Measurements from ENCODE around the gene FOSL1. TPM values are rescaled to one million over a fixed set of nuclear protein-coding genes. Genes with fewer than 3 reads are reported as not detected.

The FOSL1 gene
- total and polyA plus RNA-seq, 11 donors: 0.22 to 48.1 (median 1.5) TPM

DNA sequence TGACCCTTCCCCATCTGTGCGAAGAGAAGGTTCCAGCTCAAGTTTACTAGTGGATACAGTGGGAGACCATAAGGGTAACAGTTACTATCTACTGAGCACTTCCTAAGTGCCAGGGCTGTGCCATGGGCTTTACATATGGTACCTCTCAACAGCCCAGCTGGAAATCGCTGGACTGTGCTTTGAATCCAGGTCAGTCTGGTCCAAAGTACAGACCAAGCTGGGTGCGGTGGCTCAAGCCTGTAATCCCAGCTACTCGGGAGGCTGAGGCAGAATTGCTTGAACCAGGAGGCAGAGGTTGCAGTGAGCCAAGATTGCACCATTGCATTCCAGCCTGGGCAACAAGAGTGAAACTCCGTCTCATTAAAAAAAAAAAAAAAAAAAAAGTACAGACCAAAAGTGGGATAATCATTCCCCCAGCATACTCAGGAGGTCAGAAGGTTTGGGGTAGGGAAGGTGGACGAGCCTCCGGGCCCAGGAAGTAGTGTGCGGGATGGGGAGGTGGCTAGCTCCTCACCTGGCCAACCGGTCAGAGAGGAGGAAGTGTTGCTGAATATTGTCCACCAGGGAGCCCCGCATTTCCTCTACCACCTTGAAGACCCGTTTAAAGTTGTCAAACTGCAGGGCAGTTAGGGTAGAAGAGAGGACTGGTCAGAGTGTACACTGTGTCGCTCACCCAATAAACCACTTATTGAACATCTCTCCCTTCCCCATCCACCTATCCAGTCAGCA lies 14.2 kb downstream of the FOSL1 start:
- H3K36me3 ChIP-seq: peaks cover 0 to 54% (median 43%) of the 10 kb centered on the region in 9 donors
- H3K9me3 ChIP-seq: no peaks in the 10 kb centered on the region
- TF ChIP-seq POLR2A (IDR thresholded peaks at IDR 0.05) (no peak), CTCF (IDR thresholded peaks at IDR 0.05) (no peak)
- DNase-seq (peak in 1 of 5 donors; percentile 39), ATAC-seq (no peak)
- H3K27me3 ChIP-seq: no peaks in the 10 kb centered on the region
- intact Hi-C loops (cut with DNase I): loop anchor here in 9 of 10 donors (2.0 to 10.0 kb wide), 5 partner anchors 67 to 116 kb away; partner anchors contain the start of genes BANF1 (in 2 of the 9), EIF1AD (in 2 of the 9) and SART1 (in 2 of the 9)
- H3K27ac ChIP-seq: no peak overlapping the region
- WGBS, 4 donors: 84 to 92% (median 89%) methylated on average over 12 of the region's 12 CpGs
- H3K4me3 ChIP-seq: no peak overlapping the region
- H3K4me1 ChIP-seq: peaks cover 5 to 44% (median 32%) of the 10 kb centered on the region in 12 donors

DNA sequence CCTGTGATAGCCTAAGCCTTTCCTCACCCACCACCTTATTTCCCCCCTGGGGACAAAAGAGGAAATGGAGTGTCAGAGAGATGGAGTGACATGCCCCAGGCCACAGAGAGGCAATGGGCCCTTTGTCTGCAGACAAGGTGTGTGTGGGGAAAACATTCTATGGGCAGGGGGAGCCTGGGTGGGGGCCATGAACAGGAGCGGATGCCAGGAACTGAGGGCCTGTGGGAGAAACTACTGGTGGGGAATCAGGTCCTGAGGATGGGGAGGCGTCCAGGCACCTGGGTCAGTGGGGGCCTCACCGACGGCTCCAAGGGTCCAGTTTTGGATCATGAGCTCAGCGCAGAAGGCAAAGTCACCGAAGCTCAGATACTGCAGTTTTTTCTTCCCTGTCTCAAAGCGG lies 15.0 kb downstream of the FOSL1 start:
- H3K27ac ChIP-seq: peak overlapping the region in 3 of 12 donors; percentile 17 to 42 (median 37)
- no peak overlapping the region for H3K4me3 ChIP-seq
- TF ChIP-seq POLR2A (IDR thresholded peaks at IDR 0.05) (no peak), CTCF (IDR thresholded peaks at IDR 0.05) (no peak)
- H3K36me3 ChIP-seq: peaks cover 0 to 54% (median 43%) of the 10 kb centered on the region in 9 donors
- no peaks in the 10 kb centered on the region for H3K27me3 ChIP-seq
- H3K4me1 ChIP-seq: peaks cover 5 to 45% (median 32%) of the 10 kb centered on the region in 12 donors
- 86 to 93% (median 90%) methylated on average over 7 of the region's 7 CpGs for WGBS, 4 donors
- no peak for ATAC-seq
- intact Hi-C loops (cut with DNase I): loop anchor here in 9 of 10 donors (2.0 to 10.0 kb wide), 4 partner anchors 77 to 117 kb away; partner anchors contain the start of genes BANF1 (in 2 of the 9), EIF1AD (in 2 of the 9) and SART1 (in 2 of the 9)
- no peaks in the 10 kb centered on the region for H3K9me3 ChIP-seq
- DNase-seq: peak in 1 of 5 donors; percentile 40

DNA sequence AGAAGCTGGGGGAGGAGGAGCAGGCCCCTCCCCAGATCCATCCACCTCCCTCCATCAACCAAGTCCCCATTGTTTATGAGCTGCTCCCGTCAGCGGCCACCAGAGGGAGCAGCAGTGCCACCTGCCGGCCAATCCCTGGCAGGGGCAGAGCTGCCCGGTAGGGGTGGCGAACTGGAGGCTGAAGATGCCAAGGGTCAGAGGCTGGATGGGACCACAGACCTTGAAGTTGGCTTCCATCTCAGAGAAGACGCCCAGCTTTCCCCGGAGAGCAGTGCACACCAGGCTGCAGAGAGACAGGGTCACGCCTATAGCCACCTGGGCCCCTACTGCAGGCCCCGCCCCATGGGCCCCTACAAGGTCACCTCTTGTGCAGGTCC lies 15.5 kb downstream of the FOSL1 start:
- Histone ChIP-seq H3K27ac (peak overlapping the region in 3 of 12 donors; percentile 17 to 42 (median 37)), H3K36me3 (peaks cover 0 to 54% (median 43%) of the 10 kb centered on the region in 9 donors), H3K27me3 (no peaks in the 10 kb centered on the region), H3K4me3 (no peak overlapping the region), H3K4me1 (peaks cover 5 to 43% (median 28%) of the 10 kb centered on the region in 12 donors), H3K9me3 (no peaks in the 10 kb centered on the region)
- ATAC-seq (peak in 3 of 4 donors; percentile 19 to 40 (median 27)), DNase-seq (peak; percentile 76 to 88 (median 77))
- intact Hi-C loops (cut with DNase I): loop anchor here (2.0 to 10.0 kb wide), 6 partner anchors 38 to 118 kb away; partner anchors contain the start of genes BANF1 (in 2 of the 10), EIF1AD (in 2 of the 10) and SART1 (in 2 of the 10)
- TF ChIP-seq CTCF (IDR thresholded peaks at IDR 0.05) (peak; percentile 96 to 100 (median 99)), POLR2A (IDR thresholded peaks at IDR 0.05) (no peak)
- 23 to 100% (median 25%) methylated on average over 1 to 9 of the region's 9 CpGs for WGBS, 4 donors

Measured in heart left ventricle (tissue), 16 donors.